HEK293 (cell line): ENCODE measurements around the gene PCSK6.

ENCODE experiments used
- CTCF ChIA-PET: fragments of 350-600 bp; formaldehyde crosslinking; extraction: SDS; loops from one replicate; lab custom pipeline; 2021; ENCODE audit warnings: antibody characterized with exemption; lab: Yijun Ruan, JAX
- POLR2A ChIA-PET: fragments of 300-600 bp; formaldehyde crosslinking; extraction: SDS; loops from one replicate; lab custom pipeline; 2020; ENCODE audit warnings: antibody characterized with exemption, inconsistent platforms; lab: Yijun Ruan, JAX
- H3K27ac ChIP-seq: fragments of 200-500 bp; sonication (Bioruptor generic); 2 replicates; pipeline ENCODE4 v1.5.1; 2014; ENCODE audit warnings: low read depth, low read length, control low read depth, inconsistent platforms; ENCODE audit errors: extremely low read depth
- H3K36me3 ChIP-seq, 2 experiments: fragments of 200-500 bp in 1 of 2; sonication (Bioruptor generic) in 1 of 2; 1 replicate in 1 of 2; 2 replicates in 1 of 2; pipeline ENCODE4 v1.5.1; 2014 to 2017; ENCODE audit warnings: inconsistent platforms in 2 of 2, low read length in 2 of 2; ENCODE audit not compliant: control insufficient read depth in 2 of 2, insufficient read depth in 1 of 2
- H3K4me1 ChIP-seq: fragments of 200-500 bp; sonication (Bioruptor generic); 2 replicates; pipeline ENCODE4 v1.5.1; 2014; ENCODE audit warnings: mild to moderate bottlenecking, low read length, inconsistent platforms; ENCODE audit not compliant: control insufficient read depth, insufficient read depth
- H3K4me3 ChIP-seq: 2 replicates; pipeline ENCODE4 v1.5.1; 2011; ENCODE audit warnings: low read depth, mild to moderate bottlenecking, control low read depth, low read length, moderate library complexity
- H3K9me3 ChIP-seq: fragments of 200-500 bp; sonication (Bioruptor generic); 2 replicates; pipeline ENCODE4 v1.5.1; 2014; ENCODE audit warnings: low read depth, low read length, inconsistent platforms; ENCODE audit not compliant: control insufficient read depth, insufficient read depth
- ELK4 ChIP-seq: IDR thresholded peaks from 2 replicates; pipeline ENCODE4 v1.6.1; 2011; ENCODE audit warnings: mild to moderate bottlenecking, low read depth, low read length, borderline replicate concordance
- HIC1 ChIP-seq: fragments of 450-650 bp; formaldehyde crosslinking; IDR thresholded peaks from 2 replicates; pipeline ENCODE4 v1.5.1; 2016; ENCODE audit warnings: missing biosample characterization, missing genetic modification characterization
- KLF17 ChIP-seq: fragments of 450-650 bp; formaldehyde crosslinking; IDR thresholded peaks from 2 replicates; pipeline ENCODE4 v1.5.1; 2016; ENCODE audit warnings: missing biosample characterization, missing genetic modification characterization
- RBAK ChIP-seq: fragments of 450-650 bp; formaldehyde crosslinking; IDR thresholded peaks from 2 replicates; pipeline ENCODE4 v1.5.1; 2016; ENCODE audit warnings: missing biosample characterization, missing genetic modification characterization
- SP3 ChIP-seq: fragments of 450-650 bp; formaldehyde crosslinking; IDR thresholded peaks from 2 replicates; pipeline ENCODE4 v1.5.1; 2016; ENCODE audit warnings: missing biosample characterization, missing genetic modification characterization
- ZBTB21 ChIP-seq: fragments of 450-650 bp; formaldehyde crosslinking; IDR thresholded peaks from 2 replicates; pipeline ENCODE4 v1.5.1; 2017; ENCODE audit warnings: missing biosample characterization, missing genetic modification characterization
- ZBTB7A ChIP-seq: fragments of 450-650 bp; formaldehyde crosslinking; IDR thresholded peaks from 2 replicates; pipeline ENCODE4 v1.5.1; 2016; ENCODE audit warnings: low read depth, missing biosample characterization, missing genetic modification characterization
- ZFHX2 ChIP-seq: fragments of 450-650 bp; formaldehyde crosslinking; conservative IDR thresholded peaks from 2 replicates; pipeline ENCODE4 v1.5.1; 2016; ENCODE audit warnings: missing biosample characterization, missing genetic modification characterization
- ZNF112 ChIP-seq: fragments of 450-650 bp; formaldehyde crosslinking; IDR thresholded peaks from 2 replicates; pipeline ENCODE4 v1.5.0; 2017; ENCODE audit warnings: missing biosample characterization, missing genetic modification characterization
- ZNF148 ChIP-seq: fragments of 450-650 bp; formaldehyde crosslinking; IDR thresholded peaks from 2 replicates; pipeline ENCODE4 v1.5.0; 2017; ENCODE audit warnings: missing biosample characterization, missing genetic modification characterization, borderline replicate concordance
- ZNF202 ChIP-seq: fragments of 450-650 bp; formaldehyde crosslinking; IDR thresholded peaks from 2 replicates; pipeline ENCODE4 v1.5.1; 2016; ENCODE audit warnings: missing biosample characterization, missing genetic modification characterization, borderline replicate concordance
- ZNF266 ChIP-seq: fragments of 450-650 bp; formaldehyde crosslinking; IDR thresholded peaks from 2 replicates; pipeline ENCODE4 v1.5.1; 2016; ENCODE audit warnings: missing biosample characterization, missing genetic modification characterization, low read depth
- ZNF488 ChIP-seq: fragments of 450-650 bp; formaldehyde crosslinking; IDR thresholded peaks from 2 replicates; pipeline ENCODE4 v1.5.1; 2016; ENCODE audit warnings: missing biosample characterization, missing genetic modification characterization
- ZNF555 ChIP-seq: fragments of 450-650 bp; formaldehyde crosslinking; conservative IDR thresholded peaks from 2 replicates; pipeline ENCODE4 v1.5.1; 2017; ENCODE audit warnings: missing biosample characterization, mild to moderate bottlenecking, missing genetic modification characterization, inconsistent platforms
- ZNF677 ChIP-seq: fragments of 450-650 bp; IDR thresholded peaks from 2 replicates; pipeline ENCODE4 v1.5.0; 2018; ENCODE audit warnings: missing biosample characterization, mild to moderate bottlenecking, missing genetic modification characterization, moderate library complexity
- ZNF701 ChIP-seq: fragments of 450-650 bp; formaldehyde crosslinking; IDR thresholded peaks from 2 replicates; pipeline ENCODE4 v1.5.1; 2016; ENCODE audit warnings: missing biosample characterization, missing genetic modification characterization
- ZNF707 ChIP-seq: fragments of 450-650 bp; formaldehyde crosslinking; IDR thresholded peaks from 2 replicates; pipeline ENCODE4 v1.5.1; 2016; ENCODE audit warnings: missing biosample characterization, missing genetic modification characterization

Gene PCSK6

GRCh38 chr15:101372149-101372577, 117.3 kb downstream of the PCSK6 start (continued):
- TF ChIP-seq ZNF707 (tag by site-specific recombination) (no peak), ZNF266 (no peak), ZNF488 (tag by site-specific recombination) (no peak)

- no peak for TF ChIP-seq ZNF701 (tag by site-specific recombination)
- no peak for TF ChIP-seq KLF17 (tag by site-specific recombination)
- TF ChIP-seq ZNF112, result no peak
- no peak for TF ChIP-seq ZNF677 (tag by site-specific recombination)
- peak; percentile 58 for TF ChIP-seq ZFHX2 (tag by site-specific recombination)
- no peak for TF ChIP-seq RBAK (tag by site-specific recombination)
- no peak for TF ChIP-seq ZNF148 (tag by site-specific recombination)
- H3K4me1 ChIP-seq, result peaks cover 22% of the 10 kb centered on the region
- peak overlapping the region; percentile 48; the same call in 1 of the 2 replicates for H3K27ac ChIP-seq
- H3K9me3 ChIP-seq, result no peaks in the 10 kb centered on the region
- H3K4me3 ChIP-seq, result no peak overlapping the region
- POLR2A ChIA-PET, result no interaction called here
- peaks cover 0 to 25% of the 10 kb centered on the region in 2 experiments; a peak in 2 of 3 replicates for H3K36me3 ChIP-seq
- CTCF ChIA-PET, result interaction anchor here (0.6 kb wide), 1 partner anchor 270 kb away, joined by 5 read pairs; no protein-coding TSS in a partner anchor
These were observed 118.0 kb downstream of the PCSK6 start for GRCh38 chr15:101371519-101371918.

- Histone ChIP-seq H3K4me1 (peaks cover 22% of the 10 kb centered on the region), H3K4me3 (no peak overlapping the region)
- TF ChIP-seq ZNF202 (tag by site-specific recombination), result no peak
- TF ChIP-seq ELK4, result no peak
- TF ChIP-seq, all 188 proteins: peak for 0
- peaks cover 0 to 29% of the 10 kb centered on the region in 2 experiments; a peak in 2 of 3 replicates for H3K36me3 ChIP-seq
- no peak overlapping the region for H3K27ac ChIP-seq
- no peaks in the 10 kb centered on the region for H3K9me3 ChIP-seq
- ChIA-PET POLR2A (no interaction called here), CTCF (no interaction called here)
These were observed 118.4 kb downstream of the PCSK6 start for GRCh38 chr15:101371081-101371480.

- Histone ChIP-seq H3K36me3 (peaks cover 4 to 32% of the 10 kb centered on the region in 2 experiments), H3K4me3 (no peak overlapping the region), H3K9me3 (no peaks in the 10 kb centered on the region), H3K4me1 (peaks cover 22% of the 10 kb centered on the region), H3K27ac (no peak overlapping the region)
- ChIA-PET CTCF (no interaction called here), POLR2A (no interaction called here)
- no peak for TF ChIP-seq SP3 (tag by site-specific recombination)
- no peak for TF ChIP-seq ZBTB7A (tag by site-specific recombination)
- TF ChIP-seq ZNF555, result no peak
- TF ChIP-seq ZBTB21 (tag by site-specific recombination), result no peak
- TF ChIP-seq HIC1, result no peak
- TF ChIP-seq ZNF707 (tag by site-specific recombination), result no peak
These were observed 119.0 kb downstream of the PCSK6 start for GRCh38 chr15:101370330-101371024.
